HepG2 (cell line): ENCODE measurements around the gene RER1. TPM values are rescaled to one million over a fixed set of nuclear protein-coding genes. Genes with fewer than 3 reads are reported as not detected.

Experiments used
- ATAC-seq: fragments of 200-7000 bp; cut with Tn5 transposase; 3 replicates; pipeline ENCODE4 v1.9.1; 2020; ENCODE audit warnings: mild to moderate bottlenecking, moderate library complexity
- BruUV-seq: library from RNA; stranded (reverse); fragments of 400-500 nt; replicated peaks from 2 replicates; lab custom pipeline; 2021; lab: Mats Ljungman, UMichigan
- CTCF ChIA-PET: fragments of 300-600 bp; formaldehyde crosslinking; extraction: SDS; loops from one replicate; lab custom pipeline; 2021; ENCODE audit warnings: low total read pairs, inconsistent platforms, low intra/inter-chr PET ratio; lab: Yijun Ruan, JAX
- POLR2A ChIA-PET: fragments of 350-600 bp; sonication (Branson Sonifier 250); formaldehyde crosslinking; loops from one replicate; lab custom pipeline; 2020; ENCODE audit warnings: antibody characterized with exemption, inconsistent platforms; lab: Yijun Ruan, JAX
- DNase-seq: peaks from one replicate; pipeline ENCODE4 v3.0.0-alpha.2; 2015; ENCODE audit warnings: low spot score
- FAIRE-seq: peaks from 3 replicates; lab custom pipeline; 2011; peaks lifted over from hg19 to GRCh38; lab: Jason Lieb, UNC
- H2AFZ ChIP-seq: one replicate; pipeline ENCODE4 v1.6.1; 2011; ENCODE audit warnings: low read length, inconsistent platforms
- H3K27ac ChIP-seq: fragments of 300-600 bp; 3 replicates; pipeline ENCODE4 v1.8.0; 2011; ENCODE audit warnings: mixed run types, mild to moderate bottlenecking, mixed read lengths, low read length, inconsistent platforms; ENCODE audit not compliant: insufficient read depth; ENCODE audit errors: extremely low read length
- H3K27me3 ChIP-seq, 2 experiments: fragments of 200-600 bp in 1 of 2; 2 replicates in 1 of 2; 3 replicates in 1 of 2; pipeline versions ENCODE4 v1.6.0 to v1.8.0; 2011; ENCODE audit warnings: low read length in 2 of 2, mild to moderate bottlenecking in 2 of 2, moderate library complexity in 2 of 2, inconsistent platforms in 1 of 2; ENCODE audit not compliant: insufficient read depth in 2 of 2, control insufficient read depth in 1 of 2
- H3K36me3 ChIP-seq, 2 experiments: fragments of 200-600 bp in 1 of 2; replicated peaks in 1 of 2; 2 replicates in 1 of 2; 3 replicates in 1 of 2; pipeline versions ENCODE4 v1.5.1 to v1.8.0; 2011; ENCODE audit warnings: low read length in 2 of 2, inconsistent platforms in 1 of 2; ENCODE audit not compliant: insufficient read depth in 2 of 2, control insufficient read depth in 1 of 2
- H3K4me1 ChIP-seq: 2 replicates; pipeline ENCODE4 v1.5.1; 2012; ENCODE audit warnings: low read length, inconsistent platforms; ENCODE audit not compliant: insufficient read depth
- H3K4me2 ChIP-seq: 2 replicates; pipeline ENCODE4 v1.6.0; 2011; ENCODE audit warnings: low read depth, low read length, inconsistent platforms
- H3K4me3 ChIP-seq, 3 experiments: fragments of 200-600 bp in 1 of 3; sonication (generic), shearing (Covaris generic) in 1 of 3; replicated peaks in 1 of 3; 2 replicates each; pipeline ENCODE4 v1.5.1; 2011 to 2016; ENCODE audit warnings: low read length in 3 of 3, inconsistent platforms in 2 of 3, low read depth in 2 of 3, mild to moderate bottlenecking in 2 of 3, control low read depth in 1 of 3, mixed read lengths in 1 of 3; ENCODE audit not compliant: insufficient read depth in 1 of 3
- H3K79me2 ChIP-seq: one replicate; pipeline ENCODE4 v1.6.1; 2011; ENCODE audit warnings: low read length, inconsistent platforms; ENCODE audit not compliant: insufficient read depth
- H3K9ac ChIP-seq: 2 replicates; pipeline ENCODE4 v1.6.0; 2011; ENCODE audit warnings: mild to moderate bottlenecking, low read depth, low read length, inconsistent platforms; ENCODE audit not compliant: insufficient read depth
- H3K9me3 ChIP-seq: 2 replicates; pipeline ENCODE4 v1.5.1; 2012; ENCODE audit warnings: mild to moderate bottlenecking, low read length
- H4K20me1 ChIP-seq: 2 replicates; pipeline ENCODE4 v1.6.0; 2011; ENCODE audit warnings: inconsistent platforms, mild to moderate bottlenecking, low read length, moderate library complexity; ENCODE audit not compliant: insufficient read depth
- MAZ ChIP-seq, 2 experiments: sonication (generic) in 1 of 2; formaldehyde crosslinking in 1 of 2; IDR thresholded peaks; 2 replicates each; pipeline versions ENCODE4 v1.5.0 to v1.6.1; 2012 to 2020; ENCODE audit warnings: low read depth in 2 of 2, mild to moderate bottlenecking in 2 of 2, borderline replicate concordance in 1 of 2, improper control_type of control experiment in 1 of 2, low read length in 1 of 2, missing genetic modification reagents in 1 of 2, moderate library complexity in 1 of 2
- NR2F2 ChIP-seq: IDR thresholded peaks from 2 replicates; pipeline ENCODE4 v1.6.1; 2012; ENCODE audit warnings: low read depth, inconsistent platforms, borderline replicate concordance
- SAFB2 ChIP-seq: sonication (generic); formaldehyde crosslinking; IDR thresholded peaks from 2 replicates; pipeline ENCODE4 v1.5.1; 2020; ENCODE audit warnings: missing genetic modification reagents, low read depth, mild to moderate bottlenecking, borderline replicate concordance
- TARDBP ChIP-seq: sonication (generic); formaldehyde crosslinking; IDR thresholded peaks from 2 replicates; pipeline ENCODE4 v1.8.0; 2022; ENCODE audit warnings: mild to moderate bottlenecking, missing genetic modification reagents
- U2AF2 ChIP-seq: fragments of 200-400 bp; formaldehyde crosslinking; IDR thresholded peaks from 2 replicates; pipeline ENCODE4 v1.6.1; 2017; ENCODE audit warnings: low read depth, mild to moderate bottlenecking, low read length
- ZFYVE20 ChIP-seq: sonication (generic); formaldehyde crosslinking; IDR thresholded peaks from 2 replicates; pipeline ENCODE4 v1.8.0; 2023; ENCODE audit warnings: low read depth, mild to moderate bottlenecking, moderate library complexity, missing genetic modification reagents, borderline replicate concordance
- ZNF225 ChIP-seq: sonication (generic); formaldehyde crosslinking; IDR thresholded peaks from 2 replicates; pipeline ENCODE4 v1.4.0; 2020; ENCODE audit warnings: mild to moderate bottlenecking, missing genetic modification reagents
- ZNF563 ChIP-seq: sonication (generic); formaldehyde crosslinking; IDR thresholded peaks from 2 replicates; pipeline ENCODE4 v1.8.0; 2022; ENCODE audit warnings: mild to moderate bottlenecking, moderate library complexity, missing genetic modification reagents
- ZNF577 ChIP-seq: sonication (generic); formaldehyde crosslinking; IDR thresholded peaks from 2 replicates; pipeline ENCODE4 v1.4.0; 2020; ENCODE audit warnings: mild to moderate bottlenecking, low read depth, missing genetic modification reagents, borderline replicate concordance
- ZNF589 ChIP-seq: sonication (generic); formaldehyde crosslinking; conservative IDR thresholded peaks from 2 replicates; pipeline ENCODE4 v1.8.0; 2022; ENCODE audit warnings: mild to moderate bottlenecking, moderate library complexity, missing genetic modification reagents
- ZNF770 ChIP-seq: sonication (generic); formaldehyde crosslinking; IDR thresholded peaks from 2 replicates; pipeline ENCODE4 v1.5.0; 2020; ENCODE audit warnings: mild to moderate bottlenecking, missing genetic modification reagents
- WGBS: methylation state at CpG from one replicate; pipeline ENCODE4 v1.1.6; 2017; ENCODE audit warnings: low lambda C conversion rate; 5-methylcytosine and 5-hydroxymethylcytosine counted together
- in situ Hi-C: cut with HindIII; loops from 2 replicates; pipeline ENCODE4 v1.10.0; 2017; ENCODE audit warnings: low pct_unique_long_range_greater_than_20kb; ENCODE audit not compliant: extremely low pct_ligation_motif_present
- intact Hi-C: fragments of 100-400 bp; cut with micrococcal nuclease; formaldehyde crosslinking; loops from one replicate; pipeline ENCODE4 v1.10.0; 2022; ENCODE audit not compliant: unreplicated experiment
- polyA plus RNA-seq, 8 experiments: library from polyadenylated mRNA; depleted of rRNA in 3 of 8; stranded (reverse) in 7 of 8; unstranded in 1 of 8; fragments of >200 nt; fragmentation: Illumina TruSeq in 4 of 8; extraction: Trizol in 4 of 8; gene quantifications; 2 replicates each; pipeline versions ENCODE4 v1.2.1 to v1.2.3, GENCODE V29; 2011 to 2016; ENCODE audit warnings: low read depth in 4 of 8, missing spikeins in 1 of 8, mixed read lengths in 1 of 8; ENCODE audit not compliant: insufficient read depth in 1 of 8
- total RNA-seq, 5 experiments: library from RNA; depleted of rRNA; stranded (reverse); fragments of >200 nt; fragmentation: Illumina TruSeq; extraction: Trizol; gene quantifications; 2 replicates each; pipeline ENCODE4 v1.2.3, GENCODE V29; 2016; ENCODE audit warnings: low read depth in 1 of 5

The RER1 gene
- total and polyA plus RNA-seq, 2 of the 13 experiments (the other 11 are each of a cell fraction or from before 2014, with no cell fraction given), result 128 to 164 TPM

GRCh38 chr1:2391931-2392509 lies 379 bp downstream of the RER1 start:
- TF ChIP-seq ZNF225 (CRISPR knock-in tag) (no peak), ZNF770 (CRISPR knock-in tag) (0 out of 2 replicates have a peak, but pooled peaks have one; percentile 3), ZNF577 (no peak), ZFYVE20 (CRISPR knock-in tag) (0 out of 2 replicates have a peak, but pooled peaks have one; percentile 54), TARDBP (CRISPR knock-in tag) (0 out of 2 replicates have a peak, but pooled peaks have one; percentile 2), MAZ (IDR thresholded peaks at IDR 0.05; ENCODE audit: borderline replicate concordance, low read depth, low read length) (no peak), MAZ (CRISPR knock-in tag; IDR thresholded peaks at IDR 0.05; ENCODE audit: low read depth) (peak; percentile 48; the same call in 1 of the 2 replicates), NR2F2 (peak; percentile 23; the same call in 1 of the 2 replicates), ZNF563 (CRISPR knock-in tag) (0 out of 2 replicates have a peak, but pooled peaks have one; percentile 14), U2AF2 (no peak), SAFB2 (CRISPR knock-in tag) (0 out of 2 replicates have a peak, but pooled peaks have one; percentile 10), ZNF589 (CRISPR knock-in tag) (no peak)
- Histone ChIP-seq H3K9ac (peak overlapping the region; percentile 85), H3K27ac (peak overlapping the region; percentile 54), H3K36me3 (peaks cover 12 to 24% of the 10 kb centered on the region in 2 experiments), H4K20me1 (peaks cover 8% of the 10 kb centered on the region; the same call in 1 of the 2 replicates), H3K79me2 (peaks cover 36% of the 10 kb centered on the region), H3K9me3 (no peaks in the 10 kb centered on the region), H3K27me3 (no peaks in the 10 kb centered on the region; a peak in 1 of 5 replicates), H3K4me2 (peak overlapping the region; percentile 92), H3K4me1 (peaks cover 34% of the 10 kb centered on the region), H3K4me3 (peak overlapping the region; percentile 83 to 96 (median 91)), H2AFZ (no peak overlapping the region)
- ChIA-PET POLR2A (interaction anchor here (0.8 to 1.9 kb wide), 21 partner anchors 10 to 202 kb away, joined by 3 to 20 read pairs (median 5); partner anchors contain the start of genes FAAP20, PANK4, PEX10 and PRXL2B), CTCF (interaction anchor here (1.1 kb wide), 1 partner anchor 197 kb away, joined by 3 read pairs; no protein-coding TSS in a partner anchor)
- no TSS peak for BruUV-seq
- 0% methylated on average over 6 of the region's 62 CpGs for WGBS
- intact Hi-C loops (no loop called here), in situ Hi-C loops (no loop called here)
- no peak for DNase-seq
- ATAC-seq, result peak; percentile 24
- no peak for FAIRE-seq
